CD4-positive, alpha-beta T cell (primary cell): ENCODE measurements around the gene RASSF6. TPM values are rescaled to one million over a fixed set of nuclear protein-coding genes. Genes with fewer than 3 reads are reported as not detected.

Source experiments
- ATAC-seq: fragments of 200-7000 bp; cut with Tn5 transposase; one replicate; pipeline ENCODE4 v1.10.0; 2022; ENCODE audit warnings: mild to moderate bottlenecking; ENCODE audit not compliant: poor library complexity
- CTCF ChIA-PET: fragments of 350-600 bp; sonication (Branson Sonifier 250); formaldehyde crosslinking; loops from one replicate; lab custom pipeline; 2021; ENCODE audit warnings: antibody characterized with exemption, inconsistent platforms; lab: Charles Lee
- POLR2A ChIA-PET: fragments of 350-600 bp; sonication (Branson Sonifier 250); formaldehyde crosslinking; loops from one replicate; lab custom pipeline; 2021; ENCODE audit warnings: antibody characterized with exemption, inconsistent platforms; lab: Charles Lee
- DNase-seq, 14 experiments: peaks; one replicate each; pipeline ENCODE4 v3.0.0-alpha.2; 2013 to 2020; ENCODE audit warnings: mixed read lengths in 2 of 14
- H3K27ac ChIP-seq, 2 donors: one replicate each; pipeline versions ENCODE4 v1.5.1 to v1.7.0; 2013; ENCODE audit warnings: low read length in 2 of 2, low read depth in 1 of 2, mild to moderate bottlenecking in 1 of 2
- H3K27me3 ChIP-seq, 2 experiments: 1 replicate in 1 of 2; 2 replicates in 1 of 2; pipeline versions ENCODE4 v1.6.1 to v1.7.0; 2013; ENCODE audit warnings: low read length in 2 of 2, control low read depth in 1 of 2, mild to moderate bottlenecking in 1 of 2, moderate library complexity in 1 of 2; ENCODE audit not compliant: insufficient read depth in 2 of 2, control insufficient read depth in 1 of 2
- H3K36me3 ChIP-seq: one replicate; pipeline ENCODE4 v1.6.1; 2013; ENCODE audit warnings: low read length, control low read depth; ENCODE audit not compliant: insufficient read depth
- H3K4me1 ChIP-seq: one replicate; pipeline ENCODE4 v1.6.1; 2013; ENCODE audit warnings: low read length, control low read depth; ENCODE audit not compliant: insufficient read depth
- H3K4me3 ChIP-seq: one replicate; pipeline ENCODE4 v1.5.1; 2013; ENCODE audit warnings: mild to moderate bottlenecking, low read length, moderate library complexity
- H3K9me3 ChIP-seq, 2 experiments: 1 replicate in 1 of 2; 2 replicates in 1 of 2; pipeline versions ENCODE4 v1.6.1 to v1.7.0; 2013; ENCODE audit warnings: low read length in 2 of 2, mild to moderate bottlenecking in 2 of 2, control low read depth in 1 of 2, moderate library complexity in 1 of 2; ENCODE audit not compliant: control insufficient read depth in 1 of 2, insufficient read depth in 1 of 2
- H3K27ac Mint-ChIP-seq: one replicate; pipeline ENCODE4 v1.8.0; 2020; ENCODE audit warnings: mixed read lengths
- H3K27me3 Mint-ChIP-seq: one replicate; pipeline ENCODE4 v1.8.0; 2021; ENCODE audit warnings: mixed read lengths
- H3K36me3 Mint-ChIP-seq: one replicate; pipeline ENCODE4 v1.8.0; 2021; ENCODE audit warnings: low read depth, mixed read lengths
- H3K4me1 Mint-ChIP-seq: one replicate; pipeline ENCODE4 v1.8.0; 2021; ENCODE audit warnings: low read depth, mixed read lengths
- H3K4me3 Mint-ChIP-seq: one replicate; pipeline ENCODE4 v1.8.0; 2020; ENCODE audit warnings: mild to moderate bottlenecking, mixed read lengths
- H3K9me3 Mint-ChIP-seq: one replicate; pipeline ENCODE4 v1.8.0; 2020; ENCODE audit warnings: mixed read lengths
- CTCF ChIP-seq: fragments of 200-600 bp; IDR thresholded peaks from one replicate; pipeline ENCODE4 v1.8.0; 2022; ENCODE audit warnings: antibody characterized with exemption, mild to moderate bottlenecking
- intact Hi-C, 2 experiments: fragments of 100-400 bp; cut with DNase I in 1 of 2; cut with micrococcal nuclease in 1 of 2; formaldehyde crosslinking; loops; one replicate each; pipeline versions ENCODE4 v1.15.1 to v1.9.0; 2023 to 2025; cut with DNase I, micrococcal nuclease
- total RNA-seq, 174 experiments: library from RNA in 2 of 174; stranded (reverse) in 2 of 174; gene quantifications; one replicate each; pipeline ENCODE4 v1.2.3 and lab custom pipeline; 2021 to 2026

RASSF6 gene
- total RNA-seq, 2 experiments from 2014 or later: 0.25 to 0.28 TPM

- no peak overlapping the region for H3K27ac ChIP-seq
- Mint-ChIP-seq H3K27ac (no peak overlapping the region), H3K9me3 (no peaks in the 10 kb centered on the region), H3K4me3 (no peak overlapping the region), H3K36me3 (no peaks in the 10 kb centered on the region), H3K27me3 (peaks cover 6% of the 10 kb centered on the region), H3K4me1 (no peaks in the 10 kb centered on the region)
- no peak overlapping the region for H3K4me3 ChIP-seq
- POLR2A ChIA-PET: no interaction called here
- no peak for TF ChIP-seq CTCF
- no peaks in the 10 kb centered on the region for H3K4me1 ChIP-seq
- CTCF ChIA-PET: no interaction called here
- intact Hi-C loops: no loop called here
- DNase-seq (no peak), ATAC-seq (no peak)
- no peaks in the 10 kb centered on the region for H3K27me3 ChIP-seq
- H3K9me3 ChIP-seq: no peaks in the 10 kb centered on the region
- H3K36me3 ChIP-seq: no peaks in the 10 kb centered on the region
These were observed 7.1 kb downstream of the RASSF6 start for GRCh38 chr4:73613130-73613529.

GRCh38 chr4:73612032-73612431 is 8.2 kb downstream of the RASSF6 start:
- TF ChIP-seq CTCF: no peak
- H3K27ac Mint-ChIP-seq: no peak overlapping the region
- ATAC-seq (no peak), DNase-seq (no peak)
- H3K4me3 Mint-ChIP-seq: no peak overlapping the region
- H3K4me3 ChIP-seq: no peak overlapping the region
- intact Hi-C loops: no loop called here
- peaks cover 5% of the 10 kb centered on the region for H3K4me1 ChIP-seq
- H3K9me3 ChIP-seq: no peaks in the 10 kb centered on the region
- H3K27me3 Mint-ChIP-seq: peaks cover 6% of the 10 kb centered on the region
- H3K4me1 Mint-ChIP-seq: peaks cover 5% of the 10 kb centered on the region
- H3K9me3 Mint-ChIP-seq: no peaks in the 10 kb centered on the region
- no peaks in the 10 kb centered on the region for H3K27me3 ChIP-seq
- H3K36me3 ChIP-seq: no peaks in the 10 kb centered on the region
- ChIA-PET CTCF (no interaction called here), POLR2A (no interaction called here)
- H3K36me3 Mint-ChIP-seq: no peaks in the 10 kb centered on the region
- H3K27ac ChIP-seq: no peak overlapping the region

- Histone ChIP-seq H3K4me1 (peaks cover 5% of the 10 kb centered on the region), H3K27ac (no peak overlapping the region), H3K4me3 (no peak overlapping the region), H3K27me3 (no peaks in the 10 kb centered on the region), H3K9me3 (no peaks in the 10 kb centered on the region), H3K36me3 (no peaks in the 10 kb centered on the region)
- TF ChIP-seq CTCF: no peak
- no peaks in the 10 kb centered on the region for H3K9me3 Mint-ChIP-seq
- intact Hi-C loops: no loop called here
- peaks cover 21% of the 10 kb centered on the region for H3K4me1 Mint-ChIP-seq
- peaks cover 6% of the 10 kb centered on the region for H3K27me3 Mint-ChIP-seq
- DNase-seq (no peak), ATAC-seq (no peak)
- ChIA-PET POLR2A (no interaction called here), CTCF (no interaction called here)
- H3K36me3 Mint-ChIP-seq: no peaks in the 10 kb centered on the region
- no peak overlapping the region for H3K4me3 Mint-ChIP-seq
- no peak overlapping the region for H3K27ac Mint-ChIP-seq
These were observed 10.5 kb downstream of the RASSF6 start for GRCh38 chr4:73609706-73610105.
